GM19025 (cell line): ENCODE results near the gene ZSWIM4.
A peak's percentile ranks its signal among the peaks of the same experiment; 100 is the strongest.
"Not testable (repeated sequence)": the region's sequence is repeated elsewhere in the genome, so short reads cannot be mapped to it uniquely, and the experiment has no call there.

ENCODE experiments used
- ATAC-seq: cut with Tn5 transposase; IDR thresholded peaks from one replicate; pipeline ENCODE4 v1.9.1; 2021; ENCODE audit warnings: mild to moderate bottlenecking, low read depth, moderate library complexity; ENCODE audit not compliant: unreplicated experiment

ZSWIM4 gene

DNA sequence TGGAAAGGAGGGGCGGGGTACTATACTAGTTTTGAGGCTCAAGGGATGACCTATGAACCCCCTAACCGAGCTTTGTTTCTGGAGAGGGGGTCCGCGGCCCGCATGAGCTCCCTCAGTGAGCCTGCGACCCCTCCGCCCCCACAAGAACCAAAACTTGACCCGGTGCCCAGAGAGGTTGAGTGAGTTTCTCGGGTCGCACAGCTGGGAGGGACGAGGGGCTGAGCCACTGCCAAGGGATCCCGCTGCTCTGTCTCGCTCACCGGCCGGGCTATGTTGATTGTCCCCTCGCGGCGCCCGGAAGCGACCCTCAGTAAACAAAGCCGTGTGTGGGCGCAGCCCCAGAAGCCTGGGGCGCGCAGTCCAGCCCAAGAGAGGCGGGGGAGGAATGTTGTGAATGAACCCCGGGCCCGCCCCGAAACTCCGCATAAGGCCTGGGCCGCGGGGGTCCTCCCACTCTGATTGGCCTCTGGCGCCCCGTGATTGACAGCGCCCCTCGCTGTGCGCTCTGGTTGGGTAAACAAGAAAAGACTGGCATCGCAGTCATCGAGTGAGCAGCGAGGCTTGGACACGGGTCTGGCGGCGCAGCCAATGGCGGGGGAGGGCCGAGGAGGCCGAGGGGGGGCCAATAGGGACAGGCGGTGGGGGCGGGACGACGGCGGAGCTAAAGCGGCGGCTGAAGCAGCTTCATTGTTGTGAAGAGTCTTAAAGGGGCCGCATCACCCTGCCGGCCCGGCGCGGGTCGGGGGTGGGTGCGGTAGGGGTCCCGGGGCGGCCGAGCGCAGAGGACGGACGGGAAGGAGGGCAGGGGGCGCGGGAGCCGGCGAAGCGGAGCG, at the start of gene ZSWIM4:
ZSWIM4 (plus strand) TSS at position 687 of the 833 bp plus-strand sequence. CDS start 206 bp downstream, outside the sequence.
- ATAC-seq, result peak; percentile 92

DNA sequence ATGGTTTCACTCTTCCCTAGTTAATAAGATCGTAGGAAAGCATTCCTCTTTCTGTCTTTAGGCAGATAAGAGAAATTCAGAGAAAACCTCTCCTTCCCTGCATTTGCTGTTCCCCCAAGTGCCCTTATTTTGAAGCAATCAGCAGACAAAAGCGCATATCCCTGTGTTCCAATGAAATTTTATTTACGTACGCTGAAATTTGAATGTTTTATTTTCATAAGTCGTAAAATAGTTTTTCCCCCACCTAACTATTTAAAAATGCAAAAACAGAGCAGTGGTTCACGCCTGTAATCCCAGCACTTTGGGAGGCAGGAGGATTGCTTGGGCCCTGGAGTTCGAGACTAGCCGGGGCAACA, 48.2 kb upstream of the ZSWIM4 start:
- ATAC-seq, result no peak

DNA sequence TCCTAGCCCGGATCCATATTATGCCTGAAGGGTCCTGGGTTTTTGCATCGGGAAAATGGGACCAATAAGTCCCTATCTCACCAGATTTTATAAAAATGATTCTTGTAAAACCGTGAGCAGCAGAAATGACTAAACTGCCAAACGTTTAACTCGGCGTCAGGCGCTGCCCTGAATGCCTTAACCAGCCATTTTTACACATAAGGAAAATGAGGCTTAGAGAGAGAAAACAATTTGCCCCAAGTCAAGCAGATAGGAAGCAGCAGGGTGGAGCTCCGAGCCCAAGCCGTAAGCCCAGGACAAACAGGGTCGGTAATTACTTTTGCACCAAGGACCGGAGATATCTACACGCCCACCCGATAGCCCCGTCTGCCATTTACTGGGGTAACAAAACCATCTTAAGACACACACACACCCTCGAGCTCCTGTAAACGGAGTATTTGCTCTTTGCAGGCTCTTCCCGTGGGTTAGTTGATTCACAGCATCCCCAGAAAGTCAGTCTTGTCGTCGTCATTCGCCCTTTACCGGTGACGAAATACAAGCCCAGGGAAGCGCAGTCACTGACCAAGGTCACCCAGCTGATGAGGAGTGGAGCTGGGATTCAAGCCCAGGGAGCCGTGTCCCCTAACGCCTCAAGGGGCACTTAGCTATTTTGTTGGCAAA, 46.9 kb upstream of the ZSWIM4 start:
- no peak for ATAC-seq

DNA sequence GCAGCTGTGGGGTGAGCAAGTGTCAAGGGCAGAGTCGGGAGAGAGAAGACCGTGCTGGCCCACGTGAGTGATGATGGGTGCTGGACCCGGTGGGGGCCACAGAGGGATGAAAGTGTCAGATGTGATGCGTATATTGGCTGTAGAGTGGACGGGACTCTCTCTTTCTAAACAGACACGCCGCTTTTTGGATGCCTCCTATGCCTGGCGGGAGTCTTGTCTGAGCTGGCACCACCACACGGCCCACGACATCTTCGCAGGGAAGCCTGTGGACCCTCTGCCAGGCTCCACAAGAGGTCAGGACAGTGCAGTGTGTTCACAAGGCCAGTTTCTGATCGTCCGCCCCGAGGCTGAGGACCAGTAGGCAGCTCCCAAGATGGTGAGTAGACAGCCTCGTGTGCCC, 43.8 kb upstream of the ZSWIM4 start:
- ATAC-seq, result no peak

DNA sequence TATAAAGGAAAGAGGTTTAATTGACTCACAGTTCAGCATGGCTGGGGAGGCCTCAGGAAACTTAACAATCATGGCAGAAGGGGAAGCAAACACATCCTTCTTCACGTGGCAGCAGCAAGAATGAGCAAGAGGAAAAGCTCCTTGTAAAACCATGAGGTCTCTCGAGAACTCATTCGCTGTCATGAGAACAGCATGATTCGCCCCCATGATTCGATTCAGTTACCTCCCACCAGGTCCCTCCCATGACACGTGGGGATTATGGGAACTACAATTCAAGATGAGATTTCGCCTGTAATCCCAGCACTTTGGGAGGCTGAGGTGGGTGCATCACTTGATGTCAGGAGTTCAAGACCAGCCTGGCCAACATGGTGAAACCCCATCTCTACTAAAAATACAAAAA, 41.6 kb upstream of the ZSWIM4 start:
- ATAC-seq, result not testable (repeated sequence)

DNA sequence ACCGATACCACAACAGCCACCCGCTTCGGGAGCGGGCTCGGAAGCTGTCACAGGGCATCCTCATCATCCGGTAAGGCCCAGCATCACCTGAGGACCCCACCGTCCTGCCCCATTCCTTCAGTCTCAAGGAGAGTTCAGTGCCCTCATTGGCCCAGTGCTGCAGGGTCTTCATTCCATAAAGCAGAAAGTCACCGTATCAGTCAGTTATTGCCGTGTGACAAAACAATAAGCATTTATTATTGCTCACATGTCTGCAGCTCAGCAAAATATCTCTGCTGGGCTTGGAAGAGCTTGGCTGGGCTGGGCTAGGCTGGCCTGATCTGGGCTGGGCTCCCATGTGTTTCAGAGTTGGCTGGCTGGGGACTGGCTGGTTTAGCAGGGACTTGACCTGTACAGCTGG, 39.0 kb upstream of the ZSWIM4 start:
- no peak for ATAC-seq

DNA sequence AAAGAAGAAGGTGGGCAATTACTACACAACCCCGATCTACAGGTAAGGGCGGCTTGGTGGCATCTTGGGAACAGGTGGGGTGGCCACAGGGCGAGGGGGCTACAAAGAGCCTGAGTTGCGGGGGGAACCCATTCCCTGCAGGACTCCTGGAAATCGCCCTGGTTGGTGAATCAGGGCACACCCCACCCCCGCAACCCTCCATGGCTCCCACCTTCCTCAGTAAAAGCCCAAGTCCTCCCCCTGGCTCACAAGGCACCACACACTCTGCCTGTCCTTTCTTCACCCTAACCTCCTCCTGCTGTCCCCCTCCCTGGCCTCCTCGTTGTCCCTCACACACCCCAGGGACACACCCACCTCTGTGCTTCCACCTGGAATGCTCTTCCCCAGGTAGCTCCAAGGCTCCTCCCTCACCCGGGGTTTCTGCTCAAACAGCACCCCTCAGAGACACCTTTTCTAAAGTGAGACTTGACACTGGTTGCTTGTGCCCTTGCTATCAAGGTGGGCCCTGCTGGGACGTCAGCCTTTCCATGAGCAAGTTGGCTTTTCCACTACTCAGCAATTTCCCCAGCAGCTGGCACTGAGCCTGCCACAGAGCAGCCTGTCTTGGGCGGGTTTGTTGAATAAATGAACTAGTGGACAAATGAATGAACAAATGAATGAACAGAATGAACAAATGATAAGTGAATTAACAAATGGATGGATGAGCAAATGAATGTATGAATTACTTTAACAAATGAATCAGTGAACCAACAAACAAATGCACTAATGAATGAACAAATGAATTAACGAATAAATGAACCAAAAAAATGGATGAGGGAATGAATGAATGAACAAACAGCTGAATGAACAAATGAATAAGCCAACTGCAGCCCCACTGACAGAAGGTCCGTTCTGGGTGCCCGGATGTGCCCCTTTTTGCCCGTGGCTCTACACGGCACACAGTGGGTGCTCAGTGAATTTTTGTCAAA, 37.2 kb upstream of the ZSWIM4 start:
- ATAC-seq, result no peak

DNA sequence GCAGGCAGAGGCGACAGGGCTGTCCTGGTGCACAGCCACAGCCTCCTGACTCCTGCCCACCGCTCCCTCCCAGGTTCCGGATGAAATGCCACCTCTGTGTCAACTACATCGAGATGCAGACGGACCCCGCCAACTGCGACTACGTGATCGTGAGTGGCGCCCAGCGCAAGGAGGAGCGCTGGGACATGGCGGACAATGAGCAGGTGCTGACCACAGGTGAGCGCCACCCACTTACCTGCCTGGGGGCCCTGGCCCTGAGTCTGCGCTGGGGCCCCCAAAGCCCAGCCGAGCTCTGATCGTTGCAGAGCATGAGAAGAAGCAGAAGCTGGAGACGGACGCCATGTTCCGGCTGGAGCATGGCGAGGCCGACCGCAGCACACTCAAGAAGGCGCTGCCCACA, 36.4 kb upstream of the ZSWIM4 start:
- no peak for ATAC-seq

DNA sequence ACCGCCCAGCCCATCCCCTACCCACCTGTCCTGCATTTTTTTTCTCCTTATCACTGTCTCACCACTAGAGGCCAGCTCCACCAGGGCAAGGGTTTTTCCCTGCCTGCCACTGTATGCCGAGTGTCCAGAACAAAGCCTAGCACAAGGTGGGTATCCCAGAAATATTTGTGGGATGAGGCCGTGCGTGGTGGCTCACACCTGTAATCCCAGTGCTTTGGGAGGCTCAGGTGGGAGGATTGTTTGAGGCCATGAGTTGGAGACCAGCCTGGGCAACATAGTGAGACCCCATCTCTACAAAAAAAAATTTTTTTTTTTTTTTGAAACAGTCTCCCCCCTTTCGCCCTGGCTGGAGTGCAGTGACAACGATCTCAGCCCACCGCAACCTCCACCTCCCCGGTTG, 33.8 kb upstream of the ZSWIM4 start:
- no peak for ATAC-seq

DNA sequence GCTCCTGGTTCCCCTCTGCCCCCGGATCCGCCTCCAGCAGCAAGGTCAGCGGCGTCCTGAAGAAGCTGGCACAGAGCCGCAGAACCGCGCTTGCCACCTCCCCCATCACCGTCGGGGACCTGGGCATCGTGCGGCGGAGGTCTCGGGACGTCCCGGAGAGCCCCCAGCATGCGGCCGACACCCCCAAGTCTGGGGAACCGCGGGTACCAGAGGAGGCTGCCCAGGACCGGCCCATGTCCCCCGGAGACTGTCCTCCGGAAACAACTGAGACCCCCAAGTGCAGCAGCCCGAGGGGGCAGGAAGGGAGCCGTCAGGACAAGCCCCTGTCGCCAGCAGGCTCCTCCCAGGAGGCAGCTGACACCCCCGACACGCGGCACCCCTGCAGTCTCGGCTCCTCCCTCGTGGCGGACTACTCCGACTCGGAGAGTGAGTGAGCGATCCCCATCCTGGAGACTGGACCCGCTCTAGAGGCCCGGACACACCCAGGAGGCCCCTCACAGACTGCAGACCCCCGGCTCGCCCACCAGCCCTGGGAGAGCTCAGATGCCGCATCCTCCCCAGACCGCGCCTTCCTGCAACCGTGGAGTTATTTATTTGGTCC, 32.5 kb upstream of the ZSWIM4 start:
- no peak for ATAC-seq

DNA sequence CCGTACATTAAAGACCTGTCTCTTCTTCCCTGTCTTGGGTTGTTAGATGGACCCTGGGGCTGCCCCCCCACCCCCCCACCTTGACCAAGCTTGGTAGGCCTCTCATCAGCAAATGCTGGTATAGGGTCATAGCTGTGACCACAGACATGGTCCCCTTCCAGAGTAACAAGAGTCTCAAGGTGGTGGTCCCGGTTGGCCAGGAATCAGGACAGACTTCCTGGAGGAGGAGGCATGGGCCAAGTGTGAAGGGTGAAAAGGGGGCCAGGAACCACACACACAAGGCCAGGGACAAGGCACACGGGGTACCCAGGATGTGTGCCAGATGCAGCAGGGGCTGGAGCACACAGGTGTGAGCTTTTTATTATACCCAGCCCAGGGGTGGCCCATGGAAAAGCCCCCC, 32.0 kb upstream of the ZSWIM4 start:
- ATAC-seq, result no peak

DNA sequence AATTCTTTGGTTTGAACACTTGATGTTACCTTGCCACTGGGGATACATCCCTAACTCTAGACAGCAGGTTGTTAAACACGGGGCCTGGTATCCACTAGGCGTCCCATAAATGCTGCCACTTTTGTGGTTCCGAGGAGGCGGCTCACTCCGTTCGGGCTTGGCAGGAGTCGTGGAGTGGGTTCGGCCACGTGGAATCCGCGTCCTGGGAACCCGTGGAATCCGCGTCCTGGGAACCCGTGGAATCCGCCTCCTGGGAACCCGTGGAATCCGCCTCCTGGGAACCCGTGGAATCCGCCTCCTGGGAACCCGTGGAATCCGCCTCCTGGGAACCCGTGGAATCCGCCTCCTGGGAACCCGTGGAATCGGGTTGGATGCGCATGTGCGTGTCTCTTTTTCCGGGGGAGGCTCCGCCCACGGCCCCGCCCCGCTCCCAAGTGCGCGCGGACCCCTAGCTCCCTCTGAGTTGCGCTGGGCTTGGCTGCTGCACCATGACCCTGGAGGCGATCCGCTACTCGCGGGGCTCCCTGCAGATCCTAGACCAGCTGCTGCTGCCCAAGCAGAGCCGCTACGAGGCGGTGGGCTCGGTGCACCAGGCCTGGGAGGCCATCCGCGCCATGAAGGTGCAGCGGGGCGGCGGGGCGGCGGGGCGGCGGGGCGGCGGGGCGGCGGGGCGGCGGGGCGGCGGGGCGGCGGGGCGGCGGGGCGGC, 31.0 kb upstream of the ZSWIM4 start, which contains the start of gene MRI1:
MRI1 (plus strand) TSS at position 422 of the 707 bp plus-strand sequence; CDS start at position 489, 67 bp downstream.
- peak; percentile 61 for ATAC-seq

DNA sequence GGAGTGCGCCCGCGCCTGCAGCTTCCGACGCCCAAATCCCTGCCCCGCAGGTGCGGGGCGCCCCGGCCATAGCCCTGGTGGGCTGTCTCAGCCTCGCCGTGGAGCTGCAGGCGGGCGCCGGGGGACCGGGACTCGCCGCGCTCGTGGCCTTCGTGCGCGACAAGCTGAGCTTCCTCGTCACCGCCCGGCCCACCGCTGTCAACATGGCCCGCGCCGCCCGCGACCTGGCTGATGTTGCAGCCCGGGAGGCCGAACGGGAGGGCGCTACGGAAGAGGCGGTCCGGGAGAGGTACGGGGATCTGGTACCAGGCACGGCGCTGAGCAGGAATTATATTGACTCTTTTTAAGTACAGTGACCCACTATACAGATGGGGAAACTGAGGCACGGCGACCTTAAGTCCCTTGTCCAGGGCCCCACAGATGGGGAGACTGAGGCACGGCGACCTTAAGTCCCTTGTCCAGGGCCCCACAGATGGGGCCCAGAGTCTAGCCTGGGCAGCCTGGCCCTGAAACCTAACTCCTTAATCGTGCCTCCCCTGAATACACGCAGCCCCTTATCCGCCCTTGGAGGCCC, 30.3 kb upstream of the ZSWIM4 start:
- no peak for ATAC-seq

DNA sequence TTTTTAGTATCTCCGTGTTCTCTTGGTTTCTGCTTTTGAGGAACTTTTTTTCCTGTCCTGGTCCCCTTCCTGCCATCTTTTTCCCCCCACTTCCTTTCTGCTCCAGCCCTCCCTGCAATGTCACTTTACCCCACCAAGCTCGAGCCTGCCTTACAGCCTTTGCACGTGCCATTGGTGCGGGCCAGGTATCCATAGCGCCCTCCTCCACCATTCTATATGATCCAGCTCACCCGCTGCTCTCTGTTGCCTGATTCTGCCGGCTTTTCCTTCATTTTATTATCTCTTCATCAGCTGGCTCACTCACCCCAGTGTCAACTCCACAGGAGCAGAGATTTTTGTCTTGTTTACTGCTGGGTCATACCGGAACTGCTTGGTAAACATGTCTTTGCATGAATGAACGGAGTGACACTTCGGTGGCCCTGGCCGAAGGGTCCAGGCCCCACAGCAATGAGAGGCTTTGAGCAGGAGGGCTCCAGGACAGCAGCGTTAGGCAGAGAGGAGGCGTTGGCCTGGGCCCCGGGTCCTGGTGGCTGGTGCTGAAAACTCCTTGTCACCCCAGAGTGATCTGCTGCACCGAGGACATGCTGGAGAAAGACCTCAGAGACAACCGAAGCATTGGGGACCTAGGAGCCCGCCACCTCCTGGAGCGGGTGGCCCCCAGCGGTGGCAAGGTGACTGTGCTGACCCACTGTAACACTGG, 29.7 kb upstream of the ZSWIM4 start:
- no peak for ATAC-seq

DNA sequence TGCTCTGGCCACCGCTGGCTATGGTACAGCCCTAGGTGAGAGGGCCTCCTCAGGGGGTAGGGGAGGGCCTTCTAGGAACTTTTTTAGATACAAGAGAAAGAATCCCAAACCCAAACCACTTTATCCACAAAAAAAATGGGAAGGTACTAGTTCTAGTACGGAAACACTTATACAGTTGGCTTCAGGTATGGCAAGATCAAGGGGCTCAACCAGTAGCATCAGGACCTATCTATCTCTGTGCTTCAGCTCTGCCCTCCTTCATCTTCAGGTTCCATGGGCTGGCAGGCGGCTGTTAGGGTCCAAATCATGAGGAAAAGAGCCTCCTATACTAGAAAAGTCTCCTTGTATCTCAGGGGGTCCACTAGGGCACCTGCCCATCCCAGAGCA, 29.2 kb upstream of the ZSWIM4 start:
- no peak for ATAC-seq

DNA sequence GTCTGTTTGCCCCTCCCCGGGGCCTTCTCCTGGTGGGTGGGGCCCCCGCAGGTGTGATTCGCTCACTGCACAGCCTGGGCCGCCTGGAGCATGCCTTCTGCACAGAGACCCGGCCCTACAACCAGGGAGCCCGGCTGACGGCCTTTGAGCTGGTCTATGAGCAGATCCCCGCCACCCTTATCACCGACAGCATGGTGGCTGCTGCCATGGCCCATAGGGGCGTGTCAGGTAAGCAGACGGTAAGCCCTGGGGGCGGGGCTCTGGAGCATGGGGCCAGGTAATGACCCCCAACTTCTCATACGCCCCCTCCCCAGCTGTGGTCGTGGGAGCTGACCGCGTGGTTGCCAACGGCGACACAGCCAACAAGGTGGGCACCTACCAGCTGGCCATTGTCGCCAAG, 26.7 kb upstream of the ZSWIM4 start:
- ATAC-seq, result no peak

DNA sequence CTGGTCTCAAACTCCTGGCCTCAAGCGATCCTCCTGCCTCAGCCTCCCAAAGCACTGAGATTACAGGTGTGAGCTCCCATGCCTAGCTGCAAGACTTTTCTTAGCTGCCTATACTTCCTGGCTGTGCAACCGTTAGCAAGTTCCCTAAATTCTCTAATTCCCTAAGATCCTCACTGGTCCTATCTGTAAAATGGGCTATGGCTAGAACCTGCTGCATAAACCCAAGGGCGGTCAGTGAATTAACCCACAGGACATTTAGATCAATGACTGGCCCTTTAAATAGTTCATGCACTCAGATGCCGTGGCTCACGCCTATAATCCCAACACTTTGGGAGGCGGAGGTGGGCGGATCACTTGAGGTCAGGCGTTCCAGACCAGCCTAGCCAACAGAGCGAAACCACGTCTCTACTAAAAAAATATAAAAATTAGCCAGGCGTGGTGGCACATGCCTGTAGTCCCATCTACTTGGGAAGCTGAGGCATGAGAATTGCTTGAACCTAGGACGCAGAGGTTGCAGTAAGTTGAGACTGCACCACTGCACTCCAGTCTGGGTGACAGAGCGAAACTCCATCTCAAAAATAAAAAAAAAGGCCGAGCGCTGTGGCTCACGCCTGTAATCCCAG, 25.1 kb upstream of the ZSWIM4 start:
- ATAC-seq, result no peak
